GM18909 (cell line): ENCODE results near the gene ID2.

ENCODE experiments used
- ATAC-seq: cut with Tn5 transposase; IDR thresholded peaks from one replicate; pipeline ENCODE4 v1.9.1; 2021; ENCODE audit warnings: mild to moderate bottlenecking; ENCODE audit not compliant: unreplicated experiment, poor library complexity

Gene ID2, protein sequence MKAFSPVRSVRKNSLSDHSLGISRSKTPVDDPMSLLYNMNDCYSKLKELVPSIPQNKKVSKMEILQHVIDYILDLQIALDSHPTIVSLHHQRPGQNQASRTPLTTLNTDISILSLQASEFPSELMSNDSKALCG

DNA sequence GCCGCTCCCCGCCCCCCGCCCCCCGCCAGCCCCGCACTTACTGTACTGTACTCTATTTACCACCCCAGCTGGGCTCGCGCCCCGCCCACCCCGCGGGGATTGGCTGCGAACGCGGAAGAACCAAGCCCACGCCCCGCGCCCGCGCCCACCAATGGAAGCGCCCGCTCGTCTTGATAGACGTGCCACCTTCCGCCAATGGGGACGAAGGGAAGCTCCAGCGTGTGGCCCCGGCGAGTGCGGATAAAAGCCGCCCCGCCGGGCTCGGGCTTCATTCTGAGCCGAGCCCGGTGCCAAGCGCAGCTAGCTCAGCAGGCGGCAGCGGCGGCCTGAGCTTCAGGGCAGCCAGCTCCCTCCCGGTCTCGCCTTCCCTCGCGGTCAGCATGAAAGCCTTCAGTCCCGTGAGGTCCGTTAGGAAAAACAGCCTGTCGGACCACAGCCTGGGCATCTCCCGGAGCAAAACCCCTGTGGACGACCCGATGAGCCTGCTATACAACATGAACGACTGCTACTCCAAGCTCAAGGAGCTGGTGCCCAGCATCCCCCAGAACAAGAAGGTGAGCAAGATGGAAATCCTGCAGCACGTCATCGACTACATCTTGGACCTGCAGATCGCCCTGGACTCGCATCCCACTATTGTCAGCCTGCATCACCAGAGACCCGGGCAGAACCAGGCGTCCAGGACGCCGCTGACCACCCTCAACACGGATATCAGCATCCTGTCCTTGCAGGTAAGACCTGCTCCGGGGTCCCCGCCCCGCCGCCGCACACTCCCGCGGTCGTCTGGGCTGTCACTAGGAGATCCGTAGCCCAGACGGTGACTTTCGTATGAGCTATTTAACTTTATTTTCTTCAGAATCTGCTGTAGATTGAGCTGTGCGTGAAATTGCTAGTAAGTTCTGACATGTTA is at the start of gene ID2:
Gene ID2 (plus strand): TSS at position 271 of the 907 bp plus-strand sequence. CDS start 110 bp downstream, at position 381.
- ATAC-seq, result peak; percentile 78

DNA sequence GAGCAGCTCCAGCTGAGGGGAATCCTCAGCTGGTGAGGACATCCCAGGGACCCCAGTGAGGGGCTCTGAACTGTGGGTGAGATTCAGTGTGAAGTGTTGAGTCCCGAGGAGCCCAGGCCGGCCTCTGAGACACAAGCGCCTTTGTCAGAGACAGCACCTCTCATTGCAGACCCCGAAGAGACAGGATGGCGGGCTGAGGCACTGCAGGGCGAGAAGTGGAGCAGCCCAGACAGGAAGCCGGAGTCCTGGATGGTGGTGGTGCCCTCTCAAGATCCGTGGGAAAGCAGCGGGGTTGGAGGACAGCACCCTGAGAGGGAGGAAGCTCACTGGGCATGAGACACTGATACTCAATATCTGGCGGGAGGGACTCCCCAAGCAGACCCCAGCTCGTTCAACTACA is 49.1 kb upstream of the ID2 start:
- no peak for ATAC-seq

DNA sequence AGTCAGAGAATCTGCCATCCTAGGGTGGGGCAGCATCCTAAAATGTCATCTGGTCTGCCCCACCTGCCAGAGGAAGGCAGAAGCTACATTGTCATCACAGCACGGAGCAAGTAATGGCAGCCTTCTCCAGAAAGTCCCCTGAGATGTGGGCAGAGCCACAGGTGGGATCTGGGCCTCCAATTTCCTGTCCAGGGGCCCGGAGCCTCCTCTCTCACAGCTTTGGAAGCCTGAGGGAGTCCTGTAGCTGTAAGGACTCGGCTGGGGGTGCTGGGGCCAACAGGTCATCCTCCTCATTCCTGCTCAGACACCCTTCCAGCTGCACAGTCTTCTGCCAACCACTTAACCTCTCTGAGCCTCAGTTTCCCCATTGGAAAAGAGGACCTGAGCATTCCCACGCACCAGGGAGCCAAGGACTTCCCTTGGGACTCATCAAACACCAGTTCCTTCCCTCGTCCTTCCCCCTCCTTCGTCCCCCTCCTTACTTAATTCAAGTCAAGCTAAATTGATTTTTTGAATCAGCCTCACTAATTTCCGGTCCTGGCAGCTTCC is 48.6 kb upstream of the ID2 start:
- ATAC-seq, result no peak

DNA sequence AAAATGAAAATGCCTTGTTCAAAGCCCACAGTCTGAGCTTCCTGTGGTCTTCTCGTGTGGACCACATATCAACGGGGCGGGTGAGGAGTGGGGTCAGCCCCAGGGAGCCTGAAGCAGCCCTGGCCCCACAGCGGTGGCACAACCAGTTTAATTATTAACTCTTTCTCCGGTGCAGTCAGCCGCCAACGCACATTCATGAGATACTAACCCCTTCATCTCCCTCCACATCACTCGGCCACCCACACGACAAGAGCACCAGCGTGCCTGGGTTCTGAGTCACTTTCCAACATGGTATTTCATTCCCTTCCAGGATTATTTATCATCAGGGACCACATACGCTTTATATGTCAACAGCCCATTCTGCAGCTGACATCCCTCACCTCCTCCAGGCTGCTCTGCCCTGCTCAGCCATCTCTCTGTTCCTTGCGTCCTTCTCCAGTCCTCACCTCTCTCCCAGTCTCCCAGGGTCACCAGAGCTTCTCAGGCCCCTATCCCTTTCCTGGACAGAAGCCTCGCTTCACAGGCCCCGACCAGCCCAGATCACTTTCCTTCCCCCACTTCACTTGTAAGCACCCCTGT is 48.0 kb upstream of the ID2 start:
- ATAC-seq, result no peak

DNA sequence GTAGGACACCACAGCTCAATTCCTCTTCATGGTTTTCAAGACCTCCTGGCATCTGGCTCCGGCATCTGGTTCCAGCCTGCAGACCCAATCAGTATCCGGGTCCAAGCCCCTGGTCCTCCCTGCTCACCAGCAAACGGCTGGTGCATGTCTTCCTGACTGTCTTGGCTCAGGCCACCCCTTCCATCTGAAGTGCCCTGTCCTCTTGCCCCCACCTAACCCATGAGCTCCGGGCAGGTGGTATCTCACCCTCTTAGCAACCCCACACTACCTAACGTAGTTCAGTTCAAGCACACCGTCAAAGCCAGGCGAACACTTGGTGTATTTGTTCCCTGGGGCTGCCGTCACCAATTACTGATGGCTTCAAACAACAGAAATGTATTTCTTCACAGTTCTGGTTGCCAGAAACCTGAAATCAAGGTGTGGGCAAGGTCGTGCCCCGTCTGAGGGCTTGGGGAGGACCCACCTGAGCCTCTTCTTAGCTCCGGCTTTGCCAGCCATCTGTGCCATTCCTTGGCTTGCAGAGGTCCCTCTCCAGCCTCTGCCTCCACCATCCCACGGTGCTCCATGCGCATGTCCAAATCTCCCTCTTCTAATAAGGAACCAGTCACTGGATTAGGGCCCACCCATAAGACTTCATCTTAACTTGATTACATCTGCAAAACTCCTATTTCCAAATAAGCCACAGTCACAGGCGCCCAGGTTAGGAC is 47.2 kb upstream of the ID2 start:
- ATAC-seq, result no peak

DNA sequence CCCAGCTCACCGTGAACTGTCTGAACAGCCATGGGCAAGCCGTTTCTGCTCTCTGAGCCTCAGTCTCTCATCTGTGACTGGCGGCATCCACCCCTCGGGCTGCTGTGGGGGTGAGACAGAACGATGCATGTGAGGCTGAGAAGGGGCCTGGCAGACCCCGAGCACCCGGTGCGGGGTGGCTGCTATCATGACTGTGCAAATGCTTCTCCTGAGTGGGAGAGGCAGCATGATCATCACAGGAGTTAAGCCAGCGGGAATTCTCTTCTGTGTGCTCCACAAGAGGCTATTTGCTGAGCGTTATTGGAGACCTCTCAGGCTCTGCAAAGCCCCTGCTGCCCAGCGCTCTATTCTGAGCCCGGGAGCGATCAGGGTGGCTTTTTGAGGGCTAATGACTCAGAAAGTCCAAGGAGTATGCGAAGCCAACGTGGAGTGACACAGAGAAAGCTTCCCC is 45.8 kb upstream of the ID2 start:
- no peak for ATAC-seq

DNA sequence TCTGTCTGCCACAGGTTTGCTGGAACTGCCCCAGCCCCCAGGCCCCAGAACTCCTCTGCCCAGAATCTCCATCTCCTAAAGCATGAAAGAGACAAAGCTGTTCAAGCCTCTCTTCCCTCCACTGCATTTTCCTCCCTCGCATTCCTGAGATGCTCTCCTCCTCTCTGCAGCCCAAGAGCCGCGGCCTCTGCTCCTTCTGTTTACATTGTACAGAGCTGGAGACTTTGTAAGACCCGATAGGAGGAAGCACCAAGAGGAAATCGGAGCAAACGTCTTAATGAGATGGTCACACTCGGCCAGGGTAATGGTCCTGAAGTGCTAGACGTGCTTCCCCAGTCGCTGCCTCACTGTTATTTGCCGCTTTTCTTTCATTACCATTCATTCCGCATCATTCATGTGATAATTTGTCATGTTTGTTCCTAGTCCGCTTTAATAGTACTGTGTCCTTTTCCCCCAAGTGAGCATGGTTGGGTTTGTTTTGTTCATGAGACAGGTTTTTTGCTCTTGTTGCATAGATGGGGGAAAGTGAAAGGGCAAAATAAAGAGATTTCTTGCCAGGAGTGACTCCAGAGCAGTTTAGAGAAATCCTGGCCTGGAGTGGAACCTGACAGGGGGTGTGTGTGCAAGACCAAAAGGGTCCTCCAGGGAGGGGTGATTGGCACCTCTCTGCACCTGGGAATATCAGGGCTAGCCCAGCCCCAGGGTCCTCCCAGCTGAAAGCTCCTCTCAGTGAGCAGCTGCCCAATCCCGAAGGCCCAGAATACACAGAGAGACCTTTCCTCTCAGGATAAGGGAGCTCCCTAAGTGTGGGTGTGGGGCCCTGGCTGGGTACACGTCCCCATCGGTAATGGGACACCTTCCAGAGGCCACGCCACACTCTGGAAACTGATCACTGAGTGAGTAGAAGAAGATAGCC is 44.9 kb upstream of the ID2 start:
- no peak for ATAC-seq

DNA sequence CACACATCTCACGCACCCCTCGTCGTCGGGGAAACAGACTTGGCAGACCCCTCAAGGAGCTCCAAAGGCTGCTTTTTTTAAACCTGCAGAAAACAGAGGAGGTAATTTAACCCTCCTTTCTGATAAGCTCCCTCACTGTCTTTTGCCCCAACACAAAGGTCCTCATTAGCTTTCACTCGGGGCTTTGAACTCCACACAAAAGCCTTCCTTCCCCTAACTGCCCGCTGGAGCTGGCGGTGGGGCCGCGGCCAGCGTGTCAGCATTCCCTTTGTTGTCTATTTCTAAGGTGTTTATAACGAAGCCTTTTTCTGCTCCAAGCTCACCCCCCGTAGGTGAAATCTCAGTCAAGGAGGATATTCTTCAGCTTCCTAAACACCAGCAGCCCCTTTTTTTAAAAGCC is 43.5 kb upstream of the ID2 start:
- no peak for ATAC-seq

DNA sequence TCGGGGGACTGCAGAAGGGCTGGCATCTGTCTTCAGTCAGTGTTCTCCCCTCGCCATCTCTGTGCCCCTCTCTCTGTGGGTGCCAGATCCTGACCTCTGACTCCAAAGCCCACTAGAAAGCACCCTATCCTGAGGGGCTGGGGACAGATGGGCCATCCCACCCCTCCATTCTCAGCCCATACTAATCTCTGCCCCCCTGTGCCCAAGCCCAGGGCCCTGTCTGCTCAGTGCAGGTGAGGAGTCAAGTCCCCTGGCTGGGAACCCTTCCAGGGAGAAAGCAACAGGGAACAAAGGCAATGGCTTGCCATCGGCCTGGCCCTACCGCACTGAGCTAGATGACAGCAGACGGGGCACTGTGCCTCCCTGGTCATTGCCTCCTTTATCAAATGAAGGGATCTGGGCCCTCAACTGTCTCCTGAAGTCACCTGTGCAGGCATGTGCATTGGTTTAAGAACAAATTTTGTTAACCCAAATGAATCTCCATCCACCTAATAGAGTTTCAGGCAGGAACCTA is 42.7 kb upstream of the ID2 start:
- no peak for ATAC-seq

DNA sequence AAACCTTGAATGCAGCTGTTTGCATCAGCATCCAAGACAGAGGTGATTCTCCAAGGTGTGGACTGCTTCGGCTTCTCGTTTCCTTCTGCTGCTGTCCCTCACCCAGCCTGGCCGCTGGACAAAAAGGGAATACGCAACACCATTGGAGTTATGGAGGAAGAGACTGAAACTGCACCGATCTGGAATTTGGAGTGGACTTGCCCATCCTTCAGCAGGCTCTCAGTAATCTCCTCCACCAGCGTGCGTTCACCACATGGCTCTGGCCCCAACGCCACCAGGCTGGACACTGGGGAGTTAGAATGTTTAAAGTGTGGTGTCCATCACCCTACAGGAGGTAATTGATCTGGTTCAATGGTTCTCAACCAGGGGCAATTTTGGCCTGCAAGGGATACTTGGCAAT is 41.4 kb upstream of the ID2 start:
- no peak for ATAC-seq

DNA sequence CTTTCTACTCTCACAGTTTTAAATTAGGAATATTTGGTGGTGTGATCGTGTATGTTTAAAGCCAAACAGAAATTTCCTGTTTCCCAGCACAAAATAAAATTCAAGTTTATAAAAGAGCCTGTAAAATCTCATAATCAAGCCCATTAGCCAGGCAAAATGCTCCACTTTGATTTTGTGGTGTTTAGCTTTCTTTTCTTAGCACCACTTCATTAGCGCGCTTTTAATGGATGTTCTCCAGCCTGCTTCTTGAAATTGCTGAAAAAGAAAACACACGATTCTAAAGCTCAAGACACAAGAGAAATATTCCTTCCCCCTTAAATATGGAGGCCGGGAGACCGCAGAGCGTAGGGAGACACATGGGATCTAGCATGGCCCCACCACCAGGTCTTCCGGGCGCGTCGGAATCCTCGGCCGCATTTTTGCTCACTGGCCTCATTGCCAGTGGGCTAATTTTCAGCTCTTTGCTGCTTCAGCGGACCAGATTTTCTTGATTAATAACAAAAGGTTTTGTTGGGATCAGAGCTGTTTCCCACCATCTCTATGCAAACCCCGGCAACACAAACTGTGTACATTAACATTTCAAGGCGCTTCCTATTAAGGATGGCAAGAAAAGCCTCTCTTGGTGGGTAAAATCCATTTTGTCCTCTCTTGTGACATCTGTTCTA is 40.4 kb upstream of the ID2 start:
- ATAC-seq, result no peak

DNA sequence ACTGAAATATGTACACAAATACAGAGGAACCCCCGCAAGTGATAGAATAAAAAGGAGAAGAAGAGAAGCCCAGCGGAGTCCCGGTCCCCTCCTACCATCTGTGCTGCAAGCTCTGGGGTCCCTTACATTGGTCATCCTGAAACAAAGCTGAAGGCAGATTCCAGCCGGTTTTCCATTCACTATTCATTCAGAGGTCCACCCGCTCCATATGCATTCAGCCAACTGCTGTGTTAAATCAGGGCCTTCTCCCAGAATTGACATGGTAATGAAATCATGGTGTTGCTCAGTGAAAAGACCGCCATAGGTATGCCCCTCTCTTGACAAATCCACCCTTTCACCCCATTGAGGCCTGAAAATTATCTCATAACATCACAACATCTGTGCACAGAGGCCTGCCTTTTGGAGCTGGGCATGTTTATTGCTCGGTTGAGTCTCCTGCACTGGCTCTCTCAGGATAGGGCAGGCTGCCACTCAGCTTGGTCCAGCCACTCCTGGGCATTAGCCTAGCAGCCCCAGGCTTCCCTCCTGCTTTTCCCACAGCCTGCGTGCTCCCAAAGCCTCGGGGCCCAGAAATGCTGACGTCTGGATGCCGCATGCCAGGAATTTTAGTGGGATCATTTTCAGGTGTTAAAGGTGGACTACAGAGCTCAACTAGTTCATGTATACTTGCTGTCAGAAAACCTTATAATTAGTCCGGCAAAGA is 39.3 kb upstream of the ID2 start:
- no peak for ATAC-seq

DNA sequence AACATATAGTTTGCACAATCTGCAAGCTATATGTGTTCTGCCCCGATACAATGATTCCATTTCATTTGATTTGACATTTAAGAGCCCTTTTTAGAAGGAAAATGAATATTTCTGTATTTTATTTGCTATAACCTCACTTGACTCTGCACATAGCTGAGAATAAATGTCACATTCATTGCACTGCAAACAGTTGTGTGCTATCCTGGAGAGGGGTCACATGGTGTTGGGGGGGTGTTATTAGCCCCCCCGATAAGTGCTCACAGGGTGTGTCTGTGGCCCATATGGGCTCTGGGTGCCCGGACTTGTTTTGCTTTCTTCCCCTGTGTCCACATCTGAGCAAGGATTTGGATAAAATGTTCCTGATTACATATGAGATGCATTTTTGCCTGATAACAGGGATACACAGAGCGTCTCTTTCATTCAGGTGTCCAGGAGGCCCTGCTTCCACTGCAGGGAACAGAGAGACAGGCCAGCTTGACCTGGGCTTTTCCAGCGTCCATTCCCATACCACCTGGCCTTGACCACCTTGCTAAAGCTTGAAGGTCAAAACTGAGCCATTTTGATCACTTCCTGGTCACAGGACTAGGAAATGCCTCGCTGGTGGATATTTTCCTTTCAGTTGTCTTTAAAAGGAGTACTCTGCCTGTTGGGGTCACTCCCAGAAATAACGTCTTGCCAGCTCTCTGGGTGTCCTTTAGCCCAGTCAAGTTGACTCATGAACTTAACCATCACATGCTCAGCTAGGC is 38.4 kb upstream of the ID2 start:
- no peak for ATAC-seq

DNA sequence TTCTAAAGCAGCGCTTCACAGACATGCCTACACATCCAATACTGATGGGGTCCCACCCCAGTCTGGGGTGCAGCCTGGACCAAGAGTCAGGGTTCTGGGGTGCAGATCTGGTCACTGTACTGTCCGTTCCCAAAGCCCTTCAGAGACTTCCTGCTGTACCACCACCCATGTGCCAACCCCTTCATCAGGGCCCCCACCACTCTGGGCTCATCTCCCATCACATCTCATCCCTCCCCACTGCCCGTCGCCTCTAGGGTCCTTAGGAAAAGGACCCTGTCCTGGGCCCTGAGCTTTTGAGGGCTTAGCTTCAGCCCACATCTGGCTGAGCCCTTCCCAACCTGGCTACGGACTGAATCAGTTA is 37.9 kb upstream of the ID2 start:
- ATAC-seq, result no peak

DNA sequence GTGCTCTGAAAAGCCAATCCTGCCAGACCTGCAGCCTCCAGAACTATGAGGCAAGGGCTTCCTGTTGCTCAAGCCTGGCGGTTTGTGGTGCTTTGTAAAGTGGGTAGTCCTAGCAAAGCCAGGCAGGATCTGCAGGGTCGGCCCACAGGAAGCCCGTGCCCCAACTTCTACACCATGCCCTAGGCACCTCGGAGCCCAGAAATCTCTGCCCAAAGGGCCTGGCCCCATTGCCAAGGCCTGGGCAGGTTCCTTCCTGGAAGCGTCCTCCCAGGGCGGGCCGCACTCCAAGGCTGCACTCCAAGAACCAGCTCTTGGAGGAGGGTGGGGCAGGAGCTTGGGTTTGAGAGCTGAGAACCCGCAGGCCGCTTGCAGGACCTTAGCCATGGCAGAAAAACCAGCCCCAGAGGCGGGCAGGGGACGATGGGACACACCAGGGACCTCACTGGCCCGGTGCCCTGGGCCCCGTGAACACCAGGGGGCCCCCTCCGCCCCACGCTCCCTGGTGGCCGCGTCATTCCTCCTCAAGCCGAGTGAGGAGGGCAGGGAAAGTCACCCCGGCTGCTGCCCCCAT is 37.2 kb upstream of the ID2 start:
- ATAC-seq, result no peak

DNA sequence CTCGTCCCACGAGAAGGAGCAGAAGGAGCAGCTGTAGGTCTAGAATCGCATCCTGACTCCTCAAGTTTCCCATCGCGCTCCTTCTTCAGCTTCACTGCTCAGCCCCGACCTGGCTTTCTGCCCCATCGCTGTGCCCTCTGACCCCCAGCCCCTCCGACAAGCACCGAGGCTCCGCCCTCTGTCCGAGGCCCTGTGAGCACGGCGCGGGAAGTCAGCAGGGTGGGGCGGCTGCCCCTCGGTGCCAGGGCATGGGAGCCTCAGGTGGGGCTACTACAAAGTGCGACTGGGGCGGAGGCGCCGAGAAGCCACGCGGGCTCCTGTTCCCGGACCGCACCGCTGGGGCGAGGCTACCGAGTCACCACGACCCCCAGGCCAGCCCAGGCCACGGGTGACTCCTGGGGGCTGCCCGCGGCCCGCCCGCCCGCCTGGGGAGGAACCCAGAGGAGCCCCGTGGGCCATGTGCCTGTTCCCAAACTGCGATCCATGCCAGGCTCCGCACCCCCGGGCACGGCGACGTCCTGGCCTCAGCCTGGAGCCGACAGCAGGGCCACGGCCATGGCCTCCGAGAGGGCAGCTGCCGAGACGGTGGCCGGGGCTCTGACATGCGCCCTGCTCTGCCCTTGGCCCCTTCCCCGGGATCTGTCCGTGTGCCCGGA is 36.6 kb upstream of the ID2 start:
- ATAC-seq, result no peak
